GM12873 (cell line): ENCODE results near the gene IHH.

Source experiments
- CTCF ChIP-seq: IDR thresholded peaks from 2 replicates; pipeline ENCODE4 v1.5.1; 2012; ENCODE audit warnings: low read depth, mild to moderate bottlenecking, moderate library complexity, low read length, control low read depth; ENCODE audit not compliant: insufficient read depth; ENCODE audit errors: missing control alignments

The IHH gene

GRCh38 chr2:219023045-219023605 lies 37.6 kb downstream of the IHH start:
- TF ChIP-seq CTCF = no peak

GRCh38 chr2:219022616-219023015 lies 38.1 kb downstream of the IHH start:
- TF ChIP-seq CTCF = no peak

GRCh38 chr2:219022041-219022440 lies 38.7 kb downstream of the IHH start:
- no peak for TF ChIP-seq CTCF

GRCh38 chr2:219021591-219021990 lies 39.1 kb downstream of the IHH start:
- no peak for TF ChIP-seq CTCF

GRCh38 chr2:219020604-219021365 lies 39.9 kb downstream of the IHH start:
- TF ChIP-seq CTCF = no peak

GRCh38 chr2:219019436-219019835 lies 41.3 kb downstream of the IHH start:
- no peak for TF ChIP-seq CTCF

- no peak for TF ChIP-seq CTCF
Observed at GRCh38 chr2:219018726-219019125, 42.0 kb downstream of the IHH start.
